ENCODE results near the gene PNLIPRP2. TPM values are rescaled to one million over a fixed set of nuclear protein-coding genes. Genes with fewer than 3 reads are reported as not detected.

PNLIPRP2 gene
- total RNA-seq, result not detected
- polyA plus RNA-seq, result not detected
- 0 to 0.15 (median 0) reads per million in 6 experiments for total RNA-seq

GRCh38 chr10:116620423-116621400 is at the start of gene PNLIPRP2:
PNLIPRP2 (plus strand) TSS chr10:116620953.
- Mint-ChIP-seq H3K27ac (no peak within 1 kb of the TSS), H3K4me3 (no peak within 1 kb of the TSS), H3K27me3 (peaks cover under 1 to 57% (median 34%) of the 10 kb centered on the region in 5 donors), H3K9me3 (peaks cover 0 to 1% (median 0%) of the 10 kb centered on the region in 9 donors), H3K36me3 (no peaks in the 10 kb centered on the region), H3K4me1 (no peaks in the 10 kb centered on the region)
- POLR2A ChIA-PET, result no interaction called here
- ATAC-seq (no peak), DNase-seq (no peak)

- Mint-ChIP-seq H3K27me3 (peaks cover 2 to 26% (median 8%) of the 10 kb centered on the region in 5 donors), H3K4me3 (no peak overlapping the region), H3K36me3 (no peaks in the 10 kb centered on the region), H3K4me1 (no peaks in the 10 kb centered on the region), H3K27ac (no peak overlapping the region), H3K9me3 (peaks cover 0 to 14% (median 0%) of the 10 kb centered on the region in 9 donors)
- POLR2A ChIA-PET, result no interaction called here
- DNase-seq (no peak), ATAC-seq (no peak)
Measured at GRCh38 chr10:116574797-116575196, 46.0 kb upstream of the PNLIPRP2 start.

- no peak for DNase-seq
- no peaks in the 10 kb centered on the region for H3K4me1 Mint-ChIP-seq
- H3K27ac Mint-ChIP-seq, result no peak overlapping the region
- POLR2A ChIA-PET, result no interaction called here
- ATAC-seq, result no peak
- peaks cover 0 to 19% (median 2%) of the 10 kb centered on the region in 5 donors for H3K27me3 Mint-ChIP-seq
- H3K9me3 Mint-ChIP-seq, result peaks cover 0 to 8% (median 0%) of the 10 kb centered on the region in 9 donors
- H3K36me3 Mint-ChIP-seq, result no peaks in the 10 kb centered on the region
- no peak overlapping the region for H3K4me3 Mint-ChIP-seq
Measured at GRCh38 chr10:116587878-116588591, 32.7 kb upstream of the PNLIPRP2 start.

GRCh38 chr10:116588995-116589394 is 31.8 kb upstream of the PNLIPRP2 start:
- ATAC-seq, result no peak
- DNase-seq, result no peak
- Mint-ChIP-seq H3K9me3 (peaks cover 0 to 8% (median 0%) of the 10 kb centered on the region in 9 donors), H3K27me3 (peaks cover 0 to 19% (median 2%) of the 10 kb centered on the region in 5 donors), H3K4me1 (no peaks in the 10 kb centered on the region), H3K36me3 (no peaks in the 10 kb centered on the region), H3K4me3 (no peak overlapping the region), H3K27ac (no peak overlapping the region)
- POLR2A ChIA-PET, result no interaction called here

- H3K36me3 Mint-ChIP-seq, result no peaks in the 10 kb centered on the region
- DNase-seq (no peak), ATAC-seq (no peak)
- H3K4me3 Mint-ChIP-seq, result no peak overlapping the region
- no peak overlapping the region for H3K27ac Mint-ChIP-seq
- no peaks in the 10 kb centered on the region for H3K4me1 Mint-ChIP-seq
- POLR2A ChIA-PET, result no interaction called here
- peaks cover 0 to 8% (median 0%) of the 10 kb centered on the region in 9 donors for H3K9me3 Mint-ChIP-seq
- H3K27me3 Mint-ChIP-seq, result peaks cover 0 to 19% (median 2%) of the 10 kb centered on the region in 5 donors
Measured at GRCh38 chr10:116589926-116590325, 30.8 kb upstream of the PNLIPRP2 start.

GRCh38 chr10:116590590-116591444 is 29.9 kb upstream of the PNLIPRP2 start, which contains the start of gene PNLIPRP1:
PNLIPRP1 (plus strand) TSS chr10:116590959; CDS start chr10:116591130, 171 bp downstream.
- H3K27ac Mint-ChIP-seq, result no peak within 1 kb of the TSS

GRCh38 chr10:116593139-116593740 is 27.5 kb upstream of the PNLIPRP2 start:
- no peak for ATAC-seq
- H3K27ac Mint-ChIP-seq, result no peak overlapping the region

More at GRCh38 chr10:116590590-116591444, 29.9 kb upstream of the PNLIPRP2 start, which contains the start of gene PNLIPRP1:
- ATAC-seq (no peak), DNase-seq (no peak)
- Mint-ChIP-seq H3K4me1 (no peaks in the 10 kb centered on the region), H3K36me3 (no peaks in the 10 kb centered on the region), H3K9me3 (peaks cover 0 to 6% (median 0%) of the 10 kb centered on the region in 9 donors), H3K27me3 (peaks cover 0 to 20% (median 4%) of the 10 kb centered on the region in 5 donors), H3K4me3 (no peak within 1 kb of the TSS)
- POLR2A ChIA-PET, result no interaction called here

GRCh38 chr10:116594525-116595035 is 26.2 kb upstream of the PNLIPRP2 start:
- POLR2A ChIA-PET, result no interaction called here
- Mint-ChIP-seq H3K27me3 (peaks cover 0 to 15% (median 3%) of the 10 kb centered on the region in 5 donors), H3K27ac (no peak overlapping the region), H3K9me3 (no peaks in the 10 kb centered on the region), H3K36me3 (no peaks in the 10 kb centered on the region), H3K4me3 (no peak overlapping the region), H3K4me1 (no peaks in the 10 kb centered on the region)
- ATAC-seq, result no peak
- no peak for DNase-seq

More at GRCh38 chr10:116593139-116593740, 27.5 kb upstream of the PNLIPRP2 start:
- POLR2A ChIA-PET, result no interaction called here
- no peaks in the 10 kb centered on the region for H3K36me3 Mint-ChIP-seq
- no peaks in the 10 kb centered on the region for H3K4me1 Mint-ChIP-seq
- DNase-seq, result no peak
- H3K9me3 Mint-ChIP-seq, result peaks cover 0 to 2% (median 0%) of the 10 kb centered on the region in 9 donors
- H3K4me3 Mint-ChIP-seq, result no peak overlapping the region
- H3K27me3 Mint-ChIP-seq, result peaks cover 0 to 15% (median 3%) of the 10 kb centered on the region in 5 donors

GRCh38 chr10:116596062-116596461 is 24.7 kb upstream of the PNLIPRP2 start:
- Mint-ChIP-seq H3K36me3 (no peaks in the 10 kb centered on the region), H3K4me1 (no peaks in the 10 kb centered on the region), H3K4me3 (no peak overlapping the region), H3K27ac (no peak overlapping the region), H3K9me3 (no peaks in the 10 kb centered on the region), H3K27me3 (peaks cover 0 to 15% (median 3%) of the 10 kb centered on the region in 5 donors)
- POLR2A ChIA-PET, result no interaction called here
- ATAC-seq, result no peak
- no peak for DNase-seq

- Mint-ChIP-seq H3K9me3 (no peaks in the 10 kb centered on the region), H3K4me1 (no peaks in the 10 kb centered on the region), H3K27me3 (peaks cover 0 to 9% (median 3%) of the 10 kb centered on the region in 5 donors), H3K4me3 (no peak overlapping the region), H3K27ac (no peak overlapping the region), H3K36me3 (no peaks in the 10 kb centered on the region)
- ATAC-seq (no peak), DNase-seq (no peak)
- POLR2A ChIA-PET, result no interaction called here
Measured at GRCh38 chr10:116597543-116597942, 23.2 kb upstream of the PNLIPRP2 start.

- Mint-ChIP-seq H3K4me1 (no peaks in the 10 kb centered on the region), H3K27ac (no peak overlapping the region)
Measured at GRCh38 chr10:116598329-116598728, 22.4 kb upstream of the PNLIPRP2 start.

More at GRCh38 chr10:116598329-116598728, 22.4 kb upstream of the PNLIPRP2 start:
- Mint-ChIP-seq H3K9me3 (no peaks in the 10 kb centered on the region), H3K4me3 (no peak overlapping the region), H3K36me3 (no peaks in the 10 kb centered on the region), H3K27me3 (peaks cover 0 to 8% (median 3%) of the 10 kb centered on the region in 5 donors)
- DNase-seq (no peak), ATAC-seq (no peak)
- POLR2A ChIA-PET, result no interaction called here
